ENCODE measurements around the gene TNS3. TPM values are rescaled to one million over a fixed set of nuclear protein-coding genes. Genes with fewer than 3 reads are reported as not detected.
"Not testable (repeated sequence)": the region's sequence is repeated elsewhere in the genome, so short reads cannot be mapped to it uniquely, and the experiment has no call there.

TNS3 gene
- total RNA-seq, 1 experiment from 2014 or later, result 28.9 TPM

DNA sequence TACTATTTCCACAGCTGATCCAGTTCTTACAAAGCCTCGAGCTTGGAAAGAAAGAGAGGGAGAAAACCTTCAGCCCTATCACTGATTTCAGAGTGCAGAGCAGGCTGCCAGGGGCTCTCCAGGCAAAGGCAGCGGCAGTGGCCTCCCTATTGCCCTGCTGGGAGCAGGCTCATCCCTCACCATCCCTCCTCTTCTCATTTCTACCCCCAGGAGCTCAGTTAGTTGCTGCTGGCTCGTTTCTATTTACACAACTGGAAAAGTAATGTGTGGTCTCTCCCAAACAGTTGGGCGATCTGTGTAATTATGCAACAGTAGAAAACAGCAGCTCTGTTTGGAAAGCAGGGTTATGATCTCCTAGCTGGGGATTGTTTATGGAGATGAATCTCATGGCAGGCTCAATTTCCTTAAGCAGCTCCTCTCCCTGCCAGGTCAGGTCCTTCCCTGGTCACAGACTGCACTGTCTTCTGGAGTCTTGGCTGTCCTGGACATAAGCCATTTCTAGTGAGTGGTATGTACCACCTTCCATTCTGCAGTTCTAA, 28.7 kb upstream of the TNS3 start:
- Histone ChIP-seq H3K4me3 (ENCODE audit: insufficient read depth, low read depth, low read length) (no peak overlapping the region), H3K27me3 (ENCODE audit: control insufficient read depth, insufficient read depth, low read length) (no peaks in the 10 kb centered on the region), H3K36me3 (replicated peaks; ENCODE audit: control insufficient read depth, insufficient read depth, low read length) (no peaks in the 10 kb centered on the region)
- no peak for DNase-seq

GRCh38 chr7:47609803-47610452, 28.0 kb upstream of the TNS3 start:
- Histone ChIP-seq H3K4me3 (ENCODE audit: insufficient read depth, low read depth, low read length) (no peak overlapping the region), H3K36me3 (replicated peaks; ENCODE audit: control insufficient read depth, insufficient read depth, low read length) (no peaks in the 10 kb centered on the region)

GRCh38 chr7:47606593-47607046, 24.7 kb upstream of the TNS3 start:
- H3K4me3 ChIP-seq (ENCODE audit: insufficient read depth, low read depth, low read length); DNase-seq; H3K27me3 ChIP-seq (ENCODE audit: control insufficient read depth, insufficient read depth, low read length); H3K36me3 ChIP-seq (replicated peaks; ENCODE audit: control insufficient read depth, insufficient read depth, low read length): not testable (repeated sequence)

More at GRCh38 chr7:47609803-47610452, 28.0 kb upstream of the TNS3 start:
- DNase-seq, result no peak
- no peaks in the 10 kb centered on the region for H3K27me3 ChIP-seq (ENCODE audit: control insufficient read depth, insufficient read depth, low read length)

GRCh38 chr7:47605816-47606575, 24.1 kb upstream of the TNS3 start:
- Histone ChIP-seq H3K27me3 (ENCODE audit: control insufficient read depth, insufficient read depth, low read length) (no peaks in the 10 kb centered on the region), H3K4me3 (ENCODE audit: insufficient read depth, low read depth, low read length) (no peak overlapping the region), H3K36me3 (replicated peaks; ENCODE audit: control insufficient read depth, insufficient read depth, low read length) (no peaks in the 10 kb centered on the region)
- DNase-seq, result no peak

GRCh38 chr7:47604496-47604890, 22.6 kb upstream of the TNS3 start:
- DNase-seq, result no peak

GRCh38 chr7:47603514-47604255, 21.8 kb upstream of the TNS3 start:
- not testable (repeated sequence) for DNase-seq; H3K36me3 ChIP-seq (replicated peaks; ENCODE audit: control insufficient read depth, insufficient read depth, low read length); H3K4me3 ChIP-seq (ENCODE audit: insufficient read depth, low read depth, low read length); H3K27me3 ChIP-seq (ENCODE audit: control insufficient read depth, insufficient read depth, low read length)

More at GRCh38 chr7:47604496-47604890, 22.6 kb upstream of the TNS3 start:
- H3K27me3 ChIP-seq (ENCODE audit: control insufficient read depth, insufficient read depth, low read length), result no peaks in the 10 kb centered on the region
- no peaks in the 10 kb centered on the region for H3K36me3 ChIP-seq (replicated peaks; ENCODE audit: control insufficient read depth, insufficient read depth, low read length)
- H3K4me3 ChIP-seq (ENCODE audit: insufficient read depth, low read depth, low read length), result no peak overlapping the region

GRCh38 chr7:47602272-47603004, 20.5 kb upstream of the TNS3 start:
- H3K27me3 ChIP-seq (ENCODE audit: control insufficient read depth, insufficient read depth, low read length), result no peaks in the 10 kb centered on the region
- DNase-seq, result peak; percentile 14
- H3K36me3 ChIP-seq (replicated peaks; ENCODE audit: control insufficient read depth, insufficient read depth, low read length), result no peaks in the 10 kb centered on the region
- H3K4me3 ChIP-seq (ENCODE audit: insufficient read depth, low read depth, low read length), result no peak overlapping the region

DNA sequence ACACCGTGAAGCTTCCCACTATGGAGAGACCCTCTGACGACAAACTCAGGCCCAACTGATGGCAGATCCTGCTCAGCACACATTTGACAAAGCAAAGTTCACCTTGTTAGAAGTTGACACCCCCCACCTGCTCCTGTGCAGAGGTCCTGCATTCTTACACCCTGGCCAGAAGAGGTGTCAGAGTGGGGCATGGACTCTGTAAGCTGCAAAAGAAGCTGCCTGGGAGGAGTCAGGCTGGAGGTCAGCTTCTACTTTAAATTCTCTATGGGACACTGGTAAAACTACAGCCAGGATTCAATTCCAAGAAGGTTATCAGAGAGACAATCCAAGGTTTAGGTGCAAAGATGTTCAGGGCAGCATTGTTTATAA, 20.0 kb upstream of the TNS3 start:
- no peak for DNase-seq
- no peak overlapping the region for H3K4me3 ChIP-seq (ENCODE audit: insufficient read depth, low read depth, low read length)
- H3K27me3 ChIP-seq (ENCODE audit: control insufficient read depth, insufficient read depth, low read length), result no peaks in the 10 kb centered on the region
- H3K36me3 ChIP-seq (replicated peaks; ENCODE audit: control insufficient read depth, insufficient read depth, low read length), result no peaks in the 10 kb centered on the region

GRCh38 chr7:47601119-47601880, 19.4 kb upstream of the TNS3 start:
- H3K27me3 ChIP-seq (ENCODE audit: control insufficient read depth, insufficient read depth, low read length), result no peaks in the 10 kb centered on the region
- no peak for DNase-seq
- H3K36me3 ChIP-seq (replicated peaks; ENCODE audit: control insufficient read depth, insufficient read depth, low read length), result no peaks in the 10 kb centered on the region
- H3K4me3 ChIP-seq (ENCODE audit: insufficient read depth, low read depth, low read length), result no peak overlapping the region

DNA sequence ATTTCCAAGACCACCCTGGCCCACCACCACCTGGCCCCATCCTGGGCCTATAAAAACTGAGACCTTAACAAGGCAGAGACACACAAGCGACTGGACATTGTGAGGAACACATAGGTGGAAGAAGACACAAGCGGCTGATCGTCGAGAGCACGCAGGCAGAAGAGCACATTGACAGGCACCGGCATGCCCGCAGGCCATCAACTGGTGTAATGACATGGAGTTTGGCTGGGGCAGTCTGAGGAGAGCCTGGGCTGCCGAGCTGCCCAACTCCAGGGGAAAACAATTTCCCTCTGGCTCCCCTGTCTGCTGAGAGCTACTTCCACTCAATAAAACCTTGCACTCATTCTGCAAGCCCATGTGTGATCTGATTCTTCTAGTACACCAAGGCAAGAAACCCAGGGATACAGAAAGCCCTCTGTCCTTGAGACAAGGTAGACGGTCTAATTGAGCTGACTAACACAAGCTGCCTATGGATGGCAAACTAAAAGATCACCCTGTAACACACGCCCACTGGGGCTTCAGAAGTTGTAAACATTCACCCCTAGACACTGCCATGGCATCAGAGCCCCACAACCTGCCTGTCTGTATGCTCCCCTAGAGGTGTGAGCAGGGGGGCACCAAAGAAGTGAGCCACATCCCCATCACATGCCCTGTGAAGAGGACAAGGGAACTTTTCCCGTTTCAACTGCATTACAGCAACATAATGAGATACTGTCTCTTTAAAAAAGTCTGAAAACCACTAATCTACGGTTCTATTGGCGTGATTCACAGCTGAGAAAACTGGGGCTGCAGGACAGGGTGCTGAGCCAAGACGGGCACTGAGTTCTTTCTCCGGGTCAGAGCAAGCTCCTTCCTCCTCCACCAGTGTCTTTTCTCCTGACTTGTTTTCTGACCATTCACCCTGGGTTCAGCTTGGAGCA, 18.5 kb upstream of the TNS3 start:
- DNase-seq, result no peak
- no peak overlapping the region for H3K4me3 ChIP-seq (ENCODE audit: insufficient read depth, low read depth, low read length)
- H3K27me3 ChIP-seq (ENCODE audit: control insufficient read depth, insufficient read depth, low read length), result no peaks in the 10 kb centered on the region
- H3K36me3 ChIP-seq (replicated peaks; ENCODE audit: control insufficient read depth, insufficient read depth, low read length), result no peaks in the 10 kb centered on the region

DNA sequence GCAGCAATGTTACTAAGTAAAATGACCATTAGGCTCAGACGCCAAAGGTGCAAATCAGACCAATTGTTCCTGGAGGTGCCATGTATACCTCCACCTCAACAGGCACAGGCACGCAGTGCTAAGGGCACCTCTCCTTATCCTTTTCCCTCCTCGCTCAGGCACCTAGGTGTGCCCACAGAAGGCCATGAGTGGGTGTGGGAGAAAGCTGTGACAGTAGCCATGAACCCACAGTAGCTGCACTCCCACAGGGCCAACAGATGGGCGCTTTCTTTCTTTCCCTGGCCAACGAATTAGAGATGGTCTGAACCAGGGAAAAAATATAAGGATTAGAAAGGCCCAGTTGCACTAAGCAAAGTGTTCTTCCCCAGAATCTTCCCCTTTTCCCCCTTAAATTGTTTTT, 15.5 kb upstream of the TNS3 start:
- Histone ChIP-seq H3K27me3 (ENCODE audit: control insufficient read depth, insufficient read depth, low read length) (no peaks in the 10 kb centered on the region), H3K4me3 (ENCODE audit: insufficient read depth, low read depth, low read length) (no peak overlapping the region), H3K36me3 (replicated peaks; ENCODE audit: control insufficient read depth, insufficient read depth, low read length) (no peaks in the 10 kb centered on the region)
- no peak for DNase-seq

GRCh38 chr7:47596502-47597202, 14.7 kb upstream of the TNS3 start:
- Histone ChIP-seq H3K27me3 (ENCODE audit: control insufficient read depth, insufficient read depth, low read length) (no peaks in the 10 kb centered on the region), H3K4me3 (ENCODE audit: insufficient read depth, low read depth, low read length) (no peak overlapping the region), H3K36me3 (replicated peaks; ENCODE audit: control insufficient read depth, insufficient read depth, low read length) (no peaks in the 10 kb centered on the region)
- DNase-seq, result no peak

All from H7 (cell line).